ENCODE measurements around the gene ARHGAP9. TPM values are rescaled to one million over a fixed set of nuclear protein-coding genes. Genes with fewer than 3 reads are reported as not detected.

The ARHGAP9 gene
- total RNA-seq, 1 donor from 2014 or later = 105 TPM

Other genes with a start within 250 kb of the ARHGAP9 start
- gene STAC3, start 228.7 kb downstream of the ARHGAP9 start, total RNA-seq = 5.6 and 6.1 TPM in 2 replicates
- 44.9 and 46.9 TPM in 2 replicates for gene R3HDM2, start 48.8 kb downstream of the ARHGAP9 start, total RNA-seq
- gene INHBC, start 45.1 kb downstream of the ARHGAP9 start, total RNA-seq = 0.14 TPM in 2 replicates
- gene INHBE, start 24.6 kb downstream of the ARHGAP9 start, total RNA-seq = 0.25 and 0.39 TPM in 2 replicates
- 1.3 and 1.5 TPM in 2 replicates for gene GLI1, start 20.1 kb downstream of the ARHGAP9 start, total RNA-seq
- 249 and 257 TPM in 2 replicates for gene MARS1, start 8.2 kb upstream of the ARHGAP9 start, total RNA-seq
- gene DDIT3, start 40.6 kb upstream of the ARHGAP9 start, total RNA-seq = 10.9 and 11.4 TPM in 2 replicates
- 62.4 and 67.9 TPM in 2 replicates for gene MBD6, start 43.0 kb upstream of the ARHGAP9 start, total RNA-seq
- gene DCTN2, start 67.3 kb upstream of the ARHGAP9 start, total RNA-seq = 96.7 and 101 TPM in 2 replicates
- gene KIF5A, start 70.2 kb upstream of the ARHGAP9 start, total RNA-seq = 3.0 and 3.4 TPM in 2 replicates
- gene PIP4K2C, start 111.3 kb upstream of the ARHGAP9 start, total RNA-seq = 23.2 and 24.6 TPM in 2 replicates
- 17.7 and 21.7 TPM in 2 replicates for gene DTX3, start 125.0 kb upstream of the ARHGAP9 start, total RNA-seq
- 1.9 and 2.3 TPM in 2 replicates for gene ARHGEF25, start 131.6 kb upstream of the ARHGAP9 start, total RNA-seq
- gene B4GALNT1, start 153.3 kb upstream of the ARHGAP9 start, total RNA-seq = 10.8 and 11.3 TPM in 2 replicates
- gene OS9, start 214.3 kb upstream of the ARHGAP9 start, total RNA-seq = 97.4 and 99.1 TPM in 2 replicates